ENCODE measurements around the gene MPC1. TPM values are rescaled to one million over a fixed set of nuclear protein-coding genes. Genes with fewer than 3 reads are reported as not detected.

Gene MPC1
- total RNA-seq, 4 donors from 2014 or later: 33.4 to 99.4 (median 58.8) TPM

DNA sequence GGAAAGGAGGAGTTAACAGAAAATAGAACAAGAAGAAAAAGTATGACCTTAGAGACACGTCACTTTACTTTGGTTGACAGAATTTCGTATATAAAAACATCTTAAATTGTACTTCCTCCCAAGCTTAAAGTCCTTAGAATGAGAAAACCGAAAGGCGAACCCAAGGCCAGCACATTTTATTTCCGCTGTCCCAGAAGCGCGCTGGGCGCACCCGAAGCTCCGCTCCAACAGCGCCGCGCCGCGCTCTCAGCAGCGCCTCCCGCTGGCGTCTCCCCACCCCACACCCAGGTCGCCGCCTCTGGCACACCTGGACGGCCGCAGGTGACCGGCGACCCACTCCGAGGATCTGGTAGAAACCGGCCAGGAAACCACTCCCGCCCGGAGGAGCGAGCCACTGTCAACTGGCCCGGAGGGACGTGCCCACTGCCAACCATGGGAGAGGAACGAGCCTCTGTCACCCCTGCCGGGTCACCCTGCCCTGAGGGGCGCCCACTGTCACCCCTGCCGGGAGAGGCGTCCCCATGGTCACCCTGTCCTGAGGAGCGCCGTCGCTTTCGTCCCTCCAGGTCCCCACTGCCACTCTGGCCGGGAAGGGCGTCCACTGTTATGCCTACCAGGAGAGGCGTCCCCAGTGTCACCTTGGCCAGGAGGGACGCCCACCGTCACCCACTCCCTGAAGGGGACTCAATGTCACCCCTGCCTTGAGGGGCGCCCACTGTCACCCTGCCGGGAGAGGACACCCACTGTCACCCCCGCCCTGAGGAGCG is 824 bp downstream of the MPC1 start:
- peak in 1 of 3 donors; percentile 23 for TF ChIP-seq CTCF (IDR thresholded peaks at IDR 0.05)
- ATAC-seq (ENCODE audit: low FRiP score): peak; percentile 55

GRCh38 chr6:166381381-166381732 is 1.4 kb downstream of the MPC1 start:
- no peak for TF ChIP-seq CTCF (IDR thresholded peaks at IDR 0.05)
- DNase-seq (ENCODE audit: low spot score) (no peak), ATAC-seq (ENCODE audit: low FRiP score) (no peak)

More for the DNA sequence above, 824 bp downstream of the MPC1 start:
- peak; percentile 34 for DNase-seq (ENCODE audit: low spot score)

- DNase-seq (ENCODE audit: low spot score) (no peak), ATAC-seq (ENCODE audit: low FRiP score) (no peak)
- TF ChIP-seq CTCF (IDR thresholded peaks at IDR 0.05): no peak
Observed at GRCh38 chr6:166379800-166380199, 2.9 kb downstream of the MPC1 start.

GRCh38 chr6:166379103-166379586 is 3.6 kb downstream of the MPC1 start:
- ATAC-seq (ENCODE audit: low FRiP score) (no peak), DNase-seq (ENCODE audit: low spot score) (no peak)
- TF ChIP-seq CTCF (IDR thresholded peaks at IDR 0.05): no peak

- DNase-seq (ENCODE audit: low spot score) (no peak), ATAC-seq (ENCODE audit: low FRiP score) (no peak)
- no peak for TF ChIP-seq CTCF (IDR thresholded peaks at IDR 0.05)
Observed at GRCh38 chr6:166377721-166378120, 5.0 kb downstream of the MPC1 start.

DNA sequence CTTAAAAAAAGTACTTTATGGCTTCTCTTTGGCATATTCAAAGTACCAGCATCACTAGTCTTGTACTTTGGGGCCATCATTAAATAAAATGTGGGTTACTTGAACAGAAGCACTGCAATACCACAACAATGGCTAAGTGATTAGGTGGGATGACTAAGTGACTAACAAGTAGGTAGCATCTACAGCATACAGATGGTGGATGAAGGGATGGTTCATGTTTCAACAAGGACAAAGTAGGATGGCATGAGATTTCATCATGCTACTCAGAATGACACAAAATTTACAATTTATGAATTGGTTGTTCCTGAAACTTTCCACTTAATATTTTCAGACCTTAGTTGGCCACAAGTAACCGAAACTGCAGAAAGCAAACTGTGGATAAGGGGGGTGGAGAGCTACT is 7.7 kb downstream of the MPC1 start:
- DNase-seq (ENCODE audit: low spot score) (no peak), ATAC-seq (ENCODE audit: low FRiP score) (no peak)
- TF ChIP-seq CTCF (IDR thresholded peaks at IDR 0.05): no peak

DNA sequence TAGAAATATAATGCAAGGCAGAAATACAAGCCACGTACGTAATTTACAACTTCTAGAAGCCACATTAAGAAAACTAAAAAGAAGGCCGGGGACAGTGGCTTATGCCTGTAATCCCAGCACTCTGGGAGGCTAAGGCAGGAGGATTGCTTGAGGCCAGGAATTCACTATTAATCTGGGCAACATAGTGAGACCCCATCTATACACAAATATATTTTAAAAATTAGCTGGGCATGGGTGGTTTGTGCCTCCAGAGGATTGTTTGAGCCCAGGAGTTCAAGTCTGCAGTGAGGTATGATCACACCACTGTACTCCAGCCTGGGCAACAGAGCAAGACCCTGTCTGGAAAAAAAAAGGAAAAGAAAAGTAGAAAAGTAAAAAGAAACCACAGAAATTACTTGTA is 12.3 kb downstream of the MPC1 start:
- TF ChIP-seq CTCF (IDR thresholded peaks at IDR 0.05): no peak
- DNase-seq (ENCODE audit: low spot score): no peak
- no peak for ATAC-seq (ENCODE audit: low FRiP score)

Measured in omental fat pad (tissue), 4 donors.